RWPE2 (cell line): ENCODE measurements around the gene MEIS1.

ENCODE experiments used
- ATAC-seq: fragments of 200-7000 bp; cut with Tn5 transposase; 3 replicates; pipeline ENCODE4 v1.9.1; 2021; ENCODE audit warnings: low read depth
- DNase-seq: peaks from one replicate; pipeline ENCODE4 v3.0.0-alpha.2; 2020; ENCODE audit warnings: low spot score
- H3K27ac ChIP-seq: fragments of 450-650 bp; 2 replicates; pipeline ENCODE4 v1.5.1; 2017; ENCODE audit warnings: mild to moderate bottlenecking; ENCODE audit not compliant: poor library complexity, severe bottlenecking
- H3K27me3 ChIP-seq: fragments of 250-450 bp; sonication (Bioruptor Pico); 2 replicates; pipeline ENCODE4 v1.5.1; 2021; ENCODE audit warnings: mild to moderate bottlenecking, moderate library complexity; ENCODE audit not compliant: insufficient read depth, poor library complexity, severe bottlenecking
- H3K36me3 ChIP-seq: fragments of 250-450 bp; sonication (Bioruptor Pico); 2 replicates; pipeline ENCODE4 v1.5.1; 2020; ENCODE audit warnings: low read depth, mild to moderate bottlenecking, moderate library complexity
- H3K4me1 ChIP-seq: fragments of 250-450 bp; sonication (Bioruptor Pico); 2 replicates; pipeline ENCODE4 v1.5.1; 2021; ENCODE audit warnings: mild to moderate bottlenecking, moderate library complexity; ENCODE audit not compliant: insufficient read depth, poor library complexity, severe bottlenecking
- H3K4me3 ChIP-seq: fragments of 250-450 bp; sonication (Bioruptor Pico); 2 replicates; pipeline ENCODE4 v1.5.1; 2021; ENCODE audit warnings: mild to moderate bottlenecking, moderate library complexity; ENCODE audit not compliant: severe bottlenecking
- H3K9me3 ChIP-seq: fragments of 250-450 bp; sonication (Bioruptor Pico); 2 replicates; pipeline ENCODE4 v1.5.1; 2021; ENCODE audit warnings: mild to moderate bottlenecking, moderate library complexity; ENCODE audit not compliant: severe bottlenecking
- CTCF ChIP-seq: fragments of 450-650 bp; IDR thresholded peaks from one replicate; pipeline ENCODE4 v1.5.1; 2017; ENCODE audit warnings: mild to moderate bottlenecking, moderate library complexity; ENCODE audit not compliant: poor library complexity, severe bottlenecking

The MEIS1 gene

GRCh38 chr2:66455490-66455889 lies 20.6 kb downstream of the MEIS1 start:
- TF ChIP-seq CTCF: no peak
- Histone ChIP-seq H3K27me3 (no peaks in the 10 kb centered on the region), H3K9me3 (no peaks in the 10 kb centered on the region), H3K4me3 (no peak overlapping the region), H3K36me3 (peaks cover 45% of the 10 kb centered on the region), H3K27ac (no peak overlapping the region), H3K4me1 (no peaks in the 10 kb centered on the region)
- ATAC-seq (no peak), DNase-seq (no peak)

GRCh38 chr2:66456183-66457041 lies 21.5 kb downstream of the MEIS1 start:
- DNase-seq (no peak), ATAC-seq (no peak)
- no peaks in the 10 kb centered on the region for H3K27me3 ChIP-seq
- H3K4me1 ChIP-seq: no peaks in the 10 kb centered on the region
- peaks cover 46% of the 10 kb centered on the region for H3K36me3 ChIP-seq
- no peak for TF ChIP-seq CTCF
- H3K27ac ChIP-seq: no peak overlapping the region
- no peaks in the 10 kb centered on the region for H3K9me3 ChIP-seq
- H3K4me3 ChIP-seq: no peak overlapping the region

- H3K27ac ChIP-seq: no peak overlapping the region
- H3K27me3 ChIP-seq: no peaks in the 10 kb centered on the region
- no peaks in the 10 kb centered on the region for H3K4me1 ChIP-seq
- no peak for TF ChIP-seq CTCF
- H3K9me3 ChIP-seq: no peaks in the 10 kb centered on the region
- no peak for DNase-seq
- peaks cover 46% of the 10 kb centered on the region for H3K36me3 ChIP-seq
- no peak for ATAC-seq
- H3K4me3 ChIP-seq: no peak overlapping the region
Measured at GRCh38 chr2:66457545-66457944, 22.6 kb downstream of the MEIS1 start.

DNA sequence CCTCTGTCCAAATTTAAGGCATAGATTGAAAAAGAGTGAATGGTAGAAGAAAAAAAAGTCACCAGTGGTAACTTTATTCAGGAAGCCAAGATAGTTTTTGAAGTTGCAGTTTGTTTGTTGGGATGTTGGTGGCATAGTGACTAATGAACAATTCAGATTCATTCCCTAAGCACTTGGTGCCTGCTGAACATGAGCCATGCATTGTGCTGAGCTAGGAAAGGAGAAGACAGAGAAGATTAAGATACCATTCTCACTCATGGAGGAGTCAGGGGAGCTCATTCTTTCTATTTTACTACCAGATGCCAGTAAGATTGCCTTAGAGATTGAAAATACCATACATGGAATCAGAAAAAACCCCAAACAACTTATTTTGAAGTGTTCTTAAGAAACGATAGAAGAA lies 25.1 kb downstream of the MEIS1 start:
- no peaks in the 10 kb centered on the region for H3K27me3 ChIP-seq
- no peak for ATAC-seq
- no peak for DNase-seq
- H3K4me3 ChIP-seq: no peak overlapping the region
- no peak for TF ChIP-seq CTCF
- no peaks in the 10 kb centered on the region for H3K4me1 ChIP-seq
- H3K27ac ChIP-seq: no peak overlapping the region
- peaks cover 52% of the 10 kb centered on the region for H3K36me3 ChIP-seq
- H3K9me3 ChIP-seq: no peaks in the 10 kb centered on the region

DNA sequence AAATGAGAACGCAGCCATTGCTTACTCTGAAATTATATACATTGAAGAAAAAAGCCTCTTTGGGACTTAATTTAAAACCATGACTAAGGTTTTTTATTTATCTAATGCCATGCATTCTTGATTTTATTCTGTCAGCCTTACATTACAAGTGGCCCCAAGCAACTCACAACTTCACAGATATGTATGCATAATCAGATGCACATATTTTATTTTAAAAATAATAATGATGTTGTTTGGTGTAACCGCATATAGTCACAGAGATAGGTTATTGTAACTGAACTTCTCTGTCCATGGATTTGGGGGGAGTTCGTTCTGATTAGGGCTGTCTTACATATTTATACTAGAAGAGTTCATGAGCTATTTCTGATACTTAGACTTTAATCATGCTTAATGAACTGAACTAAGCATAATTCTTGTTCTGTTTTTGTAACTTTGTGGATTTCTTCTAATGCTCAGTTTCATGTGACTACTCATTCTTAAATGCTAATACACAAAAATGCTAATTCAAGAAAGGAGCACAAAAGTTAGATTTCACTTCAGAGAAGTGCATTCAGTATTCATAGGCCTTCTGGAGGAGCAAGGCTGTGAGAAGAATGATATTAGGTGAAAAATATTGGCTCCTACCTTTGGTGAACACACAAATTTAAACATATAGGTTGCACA lies 26.2 kb downstream of the MEIS1 start:
- DNase-seq (no peak), ATAC-seq (no peak)
- no peak overlapping the region for H3K4me3 ChIP-seq
- TF ChIP-seq CTCF: no peak
- no peaks in the 10 kb centered on the region for H3K4me1 ChIP-seq
- no peaks in the 10 kb centered on the region for H3K9me3 ChIP-seq
- no peaks in the 10 kb centered on the region for H3K27me3 ChIP-seq
- peaks cover 54% of the 10 kb centered on the region for H3K36me3 ChIP-seq
- no peak overlapping the region for H3K27ac ChIP-seq
